ENCODE measurements around the gene ROCK2.

- TF ChIP-seq CTCF (IDR thresholded peaks at IDR 0.05) (no peak), EZH2 (IDR thresholded peaks at IDR 0.05; ENCODE audit: borderline replicate concordance, insufficient read depth, low read depth, low read length, poor library complexity, severe bottlenecking) (no peak)
Measured at GRCh38 chr2:11387100-11387390, 42.6 kb upstream of the ROCK2 start.
